Mucosa of rectum (tissue), 2 donors: Measurements from ENCODE around the gene MORN1.
A peak's percentile ranks its signal among the peaks of the same experiment; 100 is the strongest.

Experiments used
- H3K27ac ChIP-seq, 2 donors: one replicate each; pipeline ENCODE4 v1.7.0; 2013; ENCODE audit warnings: inconsistent platforms in 2 of 2, low read depth in 2 of 2, low read length in 2 of 2
- H3K27me3 ChIP-seq, 2 donors: one replicate each; pipeline ENCODE4 v1.7.0; 2013; ENCODE audit warnings: low read length in 2 of 2; ENCODE audit not compliant: control insufficient read depth in 2 of 2, insufficient read depth in 2 of 2
- H3K36me3 ChIP-seq, 2 donors: one replicate each; pipeline ENCODE4 v1.7.0; 2013; ENCODE audit warnings: low read length in 2 of 2; ENCODE audit not compliant: control insufficient read depth in 2 of 2, insufficient read depth in 2 of 2
- H3K4me1 ChIP-seq, 2 donors: one replicate each; pipeline ENCODE4 v1.7.0; 2013; ENCODE audit warnings: low read length in 2 of 2, mild to moderate bottlenecking in 1 of 2; ENCODE audit not compliant: control insufficient read depth in 2 of 2, insufficient read depth in 2 of 2
- H3K4me3 ChIP-seq, 2 donors: one replicate each; pipeline ENCODE4 v1.7.0; 2013; ENCODE audit warnings: low read length in 2 of 2
- H3K9ac ChIP-seq, 2 donors: one replicate each; pipeline ENCODE4 v1.7.0; 2013; ENCODE audit warnings: low read length in 2 of 2, low read depth in 1 of 2, mild to moderate bottlenecking in 1 of 2
- H3K9me3 ChIP-seq, 2 donors: one replicate each; pipeline ENCODE4 v1.7.0; 2013; ENCODE audit warnings: low read length in 2 of 2; ENCODE audit not compliant: control insufficient read depth in 2 of 2
- donor health status: healthy.
- donor health status: Normal muscosa, but diverticular disease.

MORN1 gene

DNA sequence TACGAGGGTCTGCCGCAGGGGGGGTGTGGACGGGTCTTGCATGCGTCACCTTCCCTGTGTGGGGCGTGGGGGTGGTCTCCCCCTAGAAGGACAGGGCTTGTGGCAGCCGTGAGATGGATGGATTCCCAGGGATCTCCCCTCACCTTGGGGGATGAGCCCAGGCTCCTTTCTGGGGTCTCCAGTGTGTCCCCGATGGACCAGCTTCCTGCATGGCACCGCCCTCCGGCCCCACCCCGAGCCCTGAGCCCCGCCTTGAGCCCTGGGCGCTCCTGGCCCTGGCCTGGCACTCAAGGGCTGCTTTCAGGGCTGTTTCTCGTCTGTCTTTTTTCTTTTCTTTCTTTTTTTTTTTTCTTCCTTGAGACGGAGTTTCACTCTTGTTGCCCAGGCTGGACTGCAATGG lies 103.7 kb downstream of the MORN1 start:
- no peak overlapping the region for H3K4me3 ChIP-seq
- H3K27ac ChIP-seq = no peak overlapping the region
- peaks cover 24 to 29% of the 10 kb centered on the region in 2 donors for H3K4me1 ChIP-seq
- H3K36me3 ChIP-seq = no peaks in the 10 kb centered on the region
- H3K9me3 ChIP-seq = no peaks in the 10 kb centered on the region
- H3K27me3 ChIP-seq = no peaks in the 10 kb centered on the region
- H3K9ac ChIP-seq = no peak overlapping the region

- Histone ChIP-seq H3K27ac (no peak overlapping the region), H3K9ac (no peak overlapping the region), H3K4me3 (no peak overlapping the region), H3K9me3 (no peaks in the 10 kb centered on the region), H3K27me3 (no peaks in the 10 kb centered on the region), H3K36me3 (no peaks in the 10 kb centered on the region), H3K4me1 (peaks cover 22 to 23% of the 10 kb centered on the region in 2 donors)
Observed at GRCh38 chr1:2286923-2287322, 104.4 kb downstream of the MORN1 start.

- Histone ChIP-seq H3K27me3 (no peaks in the 10 kb centered on the region), H3K9ac (no peak overlapping the region), H3K27ac (no peak overlapping the region), H3K4me1 (peaks cover 9 to 10% of the 10 kb centered on the region in 2 donors), H3K9me3 (no peaks in the 10 kb centered on the region), H3K4me3 (no peak overlapping the region), H3K36me3 (no peaks in the 10 kb centered on the region)
Observed at GRCh38 chr1:2284932-2285331, 106.4 kb downstream of the MORN1 start.

DNA sequence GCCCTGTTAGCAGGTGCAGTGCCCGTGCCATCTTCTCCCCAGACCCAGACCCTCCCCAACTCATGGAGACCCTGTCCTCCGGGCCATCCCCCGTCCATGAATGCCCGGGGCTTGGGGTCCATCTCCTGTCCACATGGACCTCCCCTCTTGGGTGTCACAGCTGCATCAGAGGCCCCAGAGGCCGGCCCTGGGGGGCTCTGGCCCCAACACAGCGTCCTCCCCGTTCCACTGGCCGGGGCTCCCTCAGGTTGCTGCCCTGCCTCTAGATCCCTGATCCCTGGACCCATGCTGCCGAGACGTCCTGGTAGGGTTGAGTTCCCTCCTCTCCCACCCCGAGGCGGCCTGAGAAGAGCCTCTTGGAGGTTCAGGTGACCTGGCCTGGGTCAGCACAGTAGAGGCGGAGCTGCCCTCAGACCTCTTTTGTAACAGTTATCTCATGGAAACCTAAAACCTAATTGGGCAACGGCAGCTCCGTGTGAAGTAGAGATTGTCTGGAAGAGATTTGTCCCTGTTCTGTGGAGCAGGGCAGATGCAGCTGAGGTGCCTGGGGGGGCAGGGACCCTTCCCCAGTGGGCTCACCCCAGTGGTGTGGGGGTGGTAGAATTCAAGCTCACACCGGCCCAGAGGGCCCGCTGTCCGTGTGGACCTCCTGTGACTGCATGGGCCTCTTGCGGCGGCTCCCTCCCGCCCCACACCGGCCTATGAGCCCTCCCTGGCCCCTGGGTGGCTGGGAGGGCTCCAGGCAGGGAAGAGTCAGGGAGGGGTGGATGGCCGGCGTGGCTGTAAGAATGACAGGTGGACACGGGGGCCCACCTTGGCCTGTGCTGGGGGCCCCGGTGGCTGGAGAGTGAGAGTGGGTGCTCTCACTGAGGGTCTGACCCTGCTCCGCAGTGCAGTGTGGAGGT lies 107.1 kb downstream of the MORN1 start:
- peaks cover 8 to 10% of the 10 kb centered on the region in 2 donors for H3K4me1 ChIP-seq
- no peak overlapping the region for H3K9ac ChIP-seq
- no peak overlapping the region for H3K27ac ChIP-seq
- no peaks in the 10 kb centered on the region for H3K36me3 ChIP-seq
- no peak overlapping the region for H3K4me3 ChIP-seq
- H3K27me3 ChIP-seq = no peaks in the 10 kb centered on the region
- no peaks in the 10 kb centered on the region for H3K9me3 ChIP-seq

GRCh38 chr1:2283371-2283990 lies 107.9 kb downstream of the MORN1 start:
- no peak overlapping the region for H3K9ac ChIP-seq
- no peaks in the 10 kb centered on the region for H3K9me3 ChIP-seq
- H3K4me1 ChIP-seq = peaks cover 8 to 13% of the 10 kb centered on the region in 2 donors
- no peaks in the 10 kb centered on the region for H3K27me3 ChIP-seq
- H3K4me3 ChIP-seq = no peak overlapping the region
- H3K36me3 ChIP-seq = no peaks in the 10 kb centered on the region
- H3K27ac ChIP-seq = no peak overlapping the region

- Histone ChIP-seq H3K27ac (no peak overlapping the region), H3K36me3 (peaks cover 0 to 2% of the 10 kb centered on the region in 2 donors), H3K4me3 (no peak overlapping the region), H3K4me1 (peaks cover 16 to 17% of the 10 kb centered on the region in 2 donors), H3K27me3 (no peaks in the 10 kb centered on the region), H3K9ac (no peak overlapping the region), H3K9me3 (no peaks in the 10 kb centered on the region)
Observed at GRCh38 chr1:2282556-2283270, 108.6 kb downstream of the MORN1 start.

- Histone ChIP-seq H3K27me3 (no peaks in the 10 kb centered on the region), H3K4me3 (peak overlapping the region in 1 of 2 donors; percentile 7), H3K9me3 (no peaks in the 10 kb centered on the region), H3K4me1 (peaks cover 17 to 27% of the 10 kb centered on the region in 2 donors), H3K36me3 (peaks cover 0 to 4% of the 10 kb centered on the region in 2 donors), H3K9ac (no peak overlapping the region), H3K27ac (peak overlapping the region; percentile 47 to 52)
Observed at GRCh38 chr1:2279817-2280216, 111.5 kb downstream of the MORN1 start.

DNA sequence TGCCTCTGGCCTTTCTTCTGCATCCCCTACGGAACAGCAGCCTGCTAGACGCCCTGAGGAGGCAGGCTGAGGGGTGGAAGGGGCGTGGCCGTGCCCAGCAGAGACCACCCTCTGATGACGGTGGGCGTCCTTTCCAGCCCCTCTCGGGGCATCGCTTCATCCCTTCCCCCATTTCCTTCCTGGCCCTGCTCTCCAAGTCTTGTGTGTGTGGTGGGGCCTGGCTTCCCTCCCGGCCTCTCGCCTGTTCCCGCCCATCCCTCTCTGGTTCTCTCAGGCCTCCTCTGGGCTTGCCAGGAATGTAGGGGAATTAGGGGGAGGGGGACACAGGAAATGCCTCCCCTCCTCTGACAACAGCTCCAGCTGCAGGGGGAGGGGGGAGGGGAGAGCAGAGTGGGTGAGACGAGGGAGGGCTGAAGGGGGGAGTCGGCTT lies 112.1 kb downstream of the MORN1 start:
- H3K4me3 ChIP-seq = no peak overlapping the region
- no peaks in the 10 kb centered on the region for H3K27me3 ChIP-seq
- no peaks in the 10 kb centered on the region for H3K9me3 ChIP-seq
- H3K36me3 ChIP-seq = peaks cover 0 to 4% of the 10 kb centered on the region in 2 donors
- H3K27ac ChIP-seq = peak overlapping the region; percentile 47 to 52
- peaks cover 22 to 27% of the 10 kb centered on the region in 2 donors for H3K4me1 ChIP-seq
- H3K9ac ChIP-seq = no peak overlapping the region

- Histone ChIP-seq H3K27ac (peak overlapping the region; percentile 31 to 52), H3K9me3 (no peaks in the 10 kb centered on the region), H3K9ac (peak overlapping the region in 1 of 2 donors; percentile 17), H3K4me3 (no peak overlapping the region), H3K36me3 (peaks cover 0 to 4% of the 10 kb centered on the region in 2 donors), H3K27me3 (no peaks in the 10 kb centered on the region), H3K4me1 (peaks cover 24 to 27% of the 10 kb centered on the region in 2 donors)
Observed at GRCh38 chr1:2278591-2279209, 112.7 kb downstream of the MORN1 start.
